Body of pancreas (tissue), 4 donors: ENCODE data around the gene CCL8. TPM values are rescaled to one million over a fixed set of nuclear protein-coding genes. Genes with fewer than 3 reads are reported as not detected.

ENCODE experiments used
- ATAC-seq: fragments of 150-250 bp; one replicate; pipeline ENCODE4 v1.9.1; 2016
- DNase-seq, 4 donors: peaks; one replicate each; pipeline ENCODE4 v3.0.0-alpha.2; 2019
- H3K27ac ChIP-seq, 4 donors: fragments of 200-600 bp; sonication (generic); 1 replicate in 3 of 4; 2 replicates in 1 of 4; pipeline versions ENCODE4 v1.5.1 to v1.6.1; 2016 to 2019; ENCODE audit warnings: mild to moderate bottlenecking in 1 of 4, mixed read lengths in 1 of 4, moderate library complexity in 1 of 4
- H3K27me3 ChIP-seq, 2 donors: fragments of 200-600 bp; sonication (generic); one replicate each; pipeline ENCODE4 v1.6.0; 2016; ENCODE audit warnings: mild to moderate bottlenecking in 1 of 2
- H3K36me3 ChIP-seq, 2 donors: fragments of 200-600 bp; sonication (generic); replicated peaks in 1 of 2; 2 replicates each; pipeline ENCODE4 v1.5.1; 2016; ENCODE audit warnings: low read depth in 2 of 2; ENCODE audit not compliant: insufficient read depth in 1 of 2
- H3K4me1 ChIP-seq: fragments of 200-600 bp; sonication (generic); one replicate; pipeline ENCODE4 v1.6.0; 2016
- H3K4me3 ChIP-seq, 2 donors: fragments of 200-600 bp; sonication (generic); 1 replicate in 1 of 2; 2 replicates in 1 of 2; pipeline ENCODE4 v1.5.1; 2016 to 2019
- H3K9me3 ChIP-seq, 3 donors: fragments of 200-600 bp; sonication (generic); 1 replicate in 2 of 3; 2 replicates in 1 of 3; pipeline ENCODE4 v1.5.1; 2016
- CTCF ChIP-seq, 7 experiments: fragments of 450-650 bp in 4 of 7; fragments of 200-600 bp in 3 of 7; sonication (generic) in 3 of 7; IDR thresholded peaks; one replicate each; pipeline ENCODE4 v1.5.1; 2016 to 2019; ENCODE audit warnings: antibody characterized with exemption in 7 of 7
- POLR2A ChIP-seq, 3 donors: fragments of 450-650 bp; IDR thresholded peaks; one replicate each; pipeline ENCODE4 v1.6.1; 2016; ENCODE audit warnings: antibody characterized with exemption in 3 of 3, mild to moderate bottlenecking in 2 of 3
- WGBS, 2 donors: methylation state at CpG; one replicate each; pipeline ENCODE4 v1.1.5; 2017; 5-methylcytosine and 5-hydroxymethylcytosine counted together
- intact Hi-C: fragments of 100-400 bp; cut with DNase I; formaldehyde crosslinking; loops from one replicate; pipeline ENCODE4 v1.15.1; 2023
- total RNA-seq, 2 donors: library from RNA; depleted of rRNA; stranded (reverse); fragments of >200 nt; gene quantifications; one replicate each; pipeline ENCODE4 v1.1.0, GENCODE V29; 2016

The CCL8 gene
- total RNA-seq, 2 donors from 2014 or later = not detected

DNA sequence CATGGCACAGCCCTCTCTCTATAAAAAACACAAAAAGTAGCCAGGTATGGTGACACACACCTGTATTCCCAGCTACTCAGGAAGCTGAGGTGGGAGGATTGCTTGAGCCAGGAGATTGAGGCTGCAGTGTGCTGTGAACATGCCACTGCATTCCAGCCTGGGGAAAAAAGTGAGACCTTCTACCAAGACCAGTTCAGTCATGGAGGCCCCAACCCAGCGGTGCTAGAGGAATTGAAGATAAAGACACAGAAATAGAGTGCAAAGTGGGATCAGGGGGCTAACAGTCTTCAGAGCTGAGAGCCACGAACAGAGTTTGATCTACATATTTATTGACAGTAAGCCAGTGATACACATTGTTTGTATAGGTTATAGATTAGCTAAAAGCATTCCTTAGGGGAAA is 15.6 kb upstream of the CCL8 start:
- DNase-seq (no peak), ATAC-seq (no peak)
- Histone ChIP-seq H3K4me1 (no peaks in the 10 kb centered on the region), H3K4me3 (no peak overlapping the region), H3K36me3 (no peaks in the 10 kb centered on the region), H3K27ac (no peak overlapping the region), H3K9me3 (no peaks in the 10 kb centered on the region), H3K27me3 (no peaks in the 10 kb centered on the region)
- 47 to 82% methylated on average over 2 of the region's 2 CpGs for WGBS, 2 donors
- no peak for TF ChIP-seq POLR2A (IDR thresholded peaks at IDR 0.05)
- TF ChIP-seq CTCF (IDR thresholded peaks at IDR 0.05) = no peak
- intact Hi-C loops = loop anchor here (10.0 kb wide), 1 partner anchor 99 kb away; no protein-coding TSS in a partner anchor

- no peak for DNase-seq
- no peaks in the 10 kb centered on the region for H3K27me3 ChIP-seq
- no peak overlapping the region for H3K4me3 ChIP-seq
- H3K9me3 ChIP-seq = no peaks in the 10 kb centered on the region
- H3K4me1 ChIP-seq = no peaks in the 10 kb centered on the region
- TF ChIP-seq CTCF (IDR thresholded peaks at IDR 0.05) (no peak), POLR2A (IDR thresholded peaks at IDR 0.05) (no peak)
- 78 to 82% methylated on average over 4 of the region's 4 CpGs for WGBS, 2 donors
- no peaks in the 10 kb centered on the region for H3K36me3 ChIP-seq
- intact Hi-C loops = loop anchor here (10.0 kb wide), 1 partner anchor 100 kb away; no protein-coding TSS in a partner anchor
- H3K27ac ChIP-seq = no peak overlapping the region
- ATAC-seq = no peak
These were observed 14.2 kb upstream of the CCL8 start for GRCh38 chr17:34305061-34305460.

GRCh38 chr17:34305606-34306005 is 13.6 kb upstream of the CCL8 start:
- no peak for DNase-seq
- Histone ChIP-seq H3K36me3 (no peaks in the 10 kb centered on the region), H3K4me1 (no peaks in the 10 kb centered on the region), H3K27ac (no peak overlapping the region), H3K9me3 (no peaks in the 10 kb centered on the region), H3K27me3 (no peaks in the 10 kb centered on the region), H3K4me3 (no peak overlapping the region)
- intact Hi-C loops = loop anchor here (10.0 kb wide), 1 partner anchor 101 kb away; no protein-coding TSS in a partner anchor
- no peak for ATAC-seq
- TF ChIP-seq CTCF (IDR thresholded peaks at IDR 0.05) = no peak
- TF ChIP-seq POLR2A (IDR thresholded peaks at IDR 0.05) = no peak

DNA sequence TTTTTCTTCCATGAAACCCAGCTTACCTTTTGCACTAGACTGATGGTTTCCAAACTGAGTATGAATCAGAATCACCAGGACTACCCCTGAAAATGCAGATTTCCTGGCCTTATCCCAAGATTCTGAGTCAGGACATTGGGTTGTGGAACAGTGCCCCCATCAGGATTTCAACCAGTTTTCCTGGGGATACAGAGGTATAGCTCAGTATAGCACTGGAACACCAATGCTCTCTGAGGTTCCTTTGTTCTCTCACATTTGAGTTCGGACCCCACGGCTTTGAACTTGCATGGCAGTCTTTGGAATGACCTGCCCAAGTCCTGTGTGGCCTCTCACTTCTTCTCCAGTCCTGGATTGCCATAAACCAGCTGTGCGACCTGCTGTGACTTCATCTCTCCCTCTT is 12.8 kb upstream of the CCL8 start:
- Histone ChIP-seq H3K4me1 (no peaks in the 10 kb centered on the region), H3K9me3 (no peaks in the 10 kb centered on the region), H3K4me3 (no peak overlapping the region), H3K27ac (no peak overlapping the region), H3K36me3 (no peaks in the 10 kb centered on the region), H3K27me3 (no peaks in the 10 kb centered on the region)
- DNase-seq (peak in 2 of 4 donors; percentile 12 to 30), ATAC-seq (peak; percentile 30)
- 45 to 46% methylated on average over 3 of the region's 3 CpGs for WGBS, 2 donors
- TF ChIP-seq CTCF (IDR thresholded peaks at IDR 0.05) (peak in 4 of 7 experiments; percentile 32 to 48 (median 41)), POLR2A (IDR thresholded peaks at IDR 0.05) (no peak)
- intact Hi-C loops = loop anchor here (10.0 kb wide), 1 partner anchor 102 kb away; no protein-coding TSS in a partner anchor

DNA sequence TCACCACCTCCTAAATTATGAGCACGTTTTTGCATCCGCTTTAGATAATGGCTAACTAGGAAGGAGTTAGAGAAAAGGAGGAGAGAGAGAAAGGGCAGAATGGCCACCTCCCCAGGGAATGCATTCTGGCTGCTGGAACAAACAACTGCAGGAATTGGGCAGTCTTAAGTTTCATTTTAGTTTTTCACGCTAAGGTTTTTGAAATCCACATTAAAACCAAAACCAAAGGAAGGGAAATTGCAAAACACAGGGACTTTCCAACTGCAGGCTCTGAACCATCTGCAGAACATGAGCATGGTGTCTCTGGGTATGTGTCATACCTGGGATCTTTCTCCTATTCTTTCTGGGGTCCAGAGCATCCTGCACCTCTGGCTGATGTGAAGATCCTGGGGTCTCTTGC is 12.1 kb upstream of the CCL8 start:
- WGBS, 2 donors = 33 to 40% methylated on average over 3 of the region's 3 CpGs
- ATAC-seq = no peak
- Histone ChIP-seq H3K27me3 (no peaks in the 10 kb centered on the region), H3K36me3 (no peaks in the 10 kb centered on the region), H3K4me1 (no peaks in the 10 kb centered on the region), H3K4me3 (no peak overlapping the region), H3K27ac (no peak overlapping the region), H3K9me3 (no peaks in the 10 kb centered on the region)
- intact Hi-C loops = loop anchor here (10.0 kb wide), 1 partner anchor 102 kb away; no protein-coding TSS in a partner anchor
- TF ChIP-seq CTCF (IDR thresholded peaks at IDR 0.05) = no peak
- TF ChIP-seq POLR2A (IDR thresholded peaks at IDR 0.05) = no peak
- DNase-seq = peak in 1 of 4 donors; percentile 14
